ENCODE results near the gene KDM2A. TPM values are rescaled to one million over a fixed set of nuclear protein-coding genes. Genes with fewer than 3 reads are reported as not detected.
"Not testable (repeated sequence)": the region's sequence is repeated elsewhere in the genome, so short reads cannot be mapped to it uniquely, and the experiment has no call there.

Gene KDM2A
- total RNA-seq, 2 experiments from 2014 or later, result 87.1 to 95.9 TPM

DNA sequence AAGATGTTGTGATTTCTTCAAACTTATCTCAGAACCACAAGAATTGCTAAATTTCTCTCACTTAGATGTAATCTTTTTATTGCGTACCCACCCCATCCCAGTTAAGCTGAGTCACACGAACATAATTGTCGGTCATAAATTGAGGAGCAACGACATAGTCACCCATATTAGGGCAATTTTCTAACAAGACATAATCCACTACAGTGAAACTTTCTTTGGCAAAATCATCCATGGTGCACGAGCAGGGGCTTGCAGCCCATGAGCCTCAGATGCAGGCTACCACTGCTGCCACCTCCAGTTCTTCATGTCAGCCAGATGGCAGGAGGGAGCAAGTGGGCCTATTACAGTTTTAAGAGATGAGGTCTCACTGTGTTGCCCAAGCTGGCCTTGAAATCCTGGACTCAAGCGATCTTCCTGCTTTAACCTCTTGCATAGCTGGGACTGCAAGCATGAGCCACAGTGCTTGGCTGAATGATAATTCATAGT lies 77.0 kb downstream of the KDM2A start:
- POLR2A ChIA-PET, result interaction anchor here (1.2 kb wide), 1 partner anchor 44 kb away, joined by 3 read pairs; no protein-coding TSS in a partner anchor
- CTCF ChIA-PET, result interaction anchor here (1.5 kb wide), 2 partner anchors 10 to 28 kb away, joined by 3 to 5 read pairs; no protein-coding TSS in a partner anchor
- Mint-ChIP-seq H3K4me1 (peaks cover 2% of the 10 kb centered on the region), H3K27me3 (no peaks in the 10 kb centered on the region), H3K36me3 (ENCODE audit: low read depth) (peaks cover 23% of the 10 kb centered on the region), H3K4me3 (no peak overlapping the region), H3K27ac (no peak overlapping the region), H3K9me3 (no peaks in the 10 kb centered on the region)
- no peak for DNase-seq

- no peak for DNase-seq
- peaks cover 27% of the 10 kb centered on the region for H3K36me3 Mint-ChIP-seq (ENCODE audit: low read depth)
- ChIA-PET CTCF (interaction anchor here (1.4 kb wide), 1 partner anchor 11 kb away, joined by 4 read pairs; no protein-coding TSS in a partner anchor), POLR2A (no interaction called here)
- peaks cover 2% of the 10 kb centered on the region for H3K4me1 Mint-ChIP-seq
- no peak overlapping the region for H3K27ac Mint-ChIP-seq
- H3K9me3 Mint-ChIP-seq, result no peaks in the 10 kb centered on the region
- H3K4me3 Mint-ChIP-seq, result no peak overlapping the region
- no peaks in the 10 kb centered on the region for H3K27me3 Mint-ChIP-seq
Measured at GRCh38 chr11:67197606-67198005, 78.5 kb downstream of the KDM2A start.

DNA sequence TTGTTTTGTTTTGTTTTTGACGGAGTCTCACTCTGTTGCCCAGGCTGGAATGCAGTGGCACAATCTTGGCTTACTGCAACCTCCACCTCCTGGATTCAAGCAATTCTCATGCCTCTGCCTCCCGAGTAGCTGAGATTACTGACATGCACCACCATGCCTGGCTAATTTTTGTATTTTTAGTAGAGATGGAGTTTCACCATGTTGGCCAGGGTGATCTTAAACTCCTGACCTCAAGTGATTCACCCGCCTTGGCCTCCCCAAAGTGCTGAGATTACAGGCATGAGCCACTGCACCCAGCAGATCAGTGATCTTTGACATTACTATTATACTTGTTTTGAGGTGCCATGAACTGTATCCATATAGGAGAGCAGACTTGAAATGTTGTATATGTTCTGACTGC lies 79.7 kb downstream of the KDM2A start:
- H3K4me3 Mint-ChIP-seq, H3K9me3 Mint-ChIP-seq, DNase-seq, H3K27me3 Mint-ChIP-seq, POLR2A ChIA-PET, H3K27ac Mint-ChIP-seq, CTCF ChIA-PET, H3K4me1 Mint-ChIP-seq: not testable (repeated sequence)
- H3K36me3 Mint-ChIP-seq (ENCODE audit: low read depth), result peaks cover 30% of the 10 kb centered on the region

GRCh38 chr11:67199751-67200150 lies 80.7 kb downstream of the KDM2A start:
- no peaks in the 10 kb centered on the region for H3K9me3 Mint-ChIP-seq
- peaks cover 24% of the 10 kb centered on the region for H3K36me3 Mint-ChIP-seq (ENCODE audit: low read depth)
- no peak overlapping the region for H3K4me3 Mint-ChIP-seq
- no peaks in the 10 kb centered on the region for H3K27me3 Mint-ChIP-seq
- H3K27ac Mint-ChIP-seq, result no peak overlapping the region
- CTCF ChIA-PET, result no interaction called here
- H3K4me1 Mint-ChIP-seq, result peaks cover 2% of the 10 kb centered on the region
- no peak for DNase-seq
- POLR2A ChIA-PET, result interaction anchor here (1.2 kb wide), 1 partner anchor 13 kb away, joined by 3 read pairs; no protein-coding TSS in a partner anchor

GRCh38 chr11:67202028-67202427 lies 83.0 kb downstream of the KDM2A start:
- no peaks in the 10 kb centered on the region for H3K27me3 Mint-ChIP-seq
- H3K4me1 Mint-ChIP-seq, result peaks cover 2% of the 10 kb centered on the region
- no peak overlapping the region for H3K27ac Mint-ChIP-seq
- POLR2A ChIA-PET, result no interaction called here
- DNase-seq, result no peak
- peaks cover 22% of the 10 kb centered on the region for H3K36me3 Mint-ChIP-seq (ENCODE audit: low read depth)
- no peaks in the 10 kb centered on the region for H3K9me3 Mint-ChIP-seq
- CTCF ChIA-PET, result interaction anchor here (0.6 kb wide), 1 partner anchor 154 kb away, joined by 3 read pairs; no protein-coding TSS in a partner anchor
- no peak overlapping the region for H3K4me3 Mint-ChIP-seq

DNA sequence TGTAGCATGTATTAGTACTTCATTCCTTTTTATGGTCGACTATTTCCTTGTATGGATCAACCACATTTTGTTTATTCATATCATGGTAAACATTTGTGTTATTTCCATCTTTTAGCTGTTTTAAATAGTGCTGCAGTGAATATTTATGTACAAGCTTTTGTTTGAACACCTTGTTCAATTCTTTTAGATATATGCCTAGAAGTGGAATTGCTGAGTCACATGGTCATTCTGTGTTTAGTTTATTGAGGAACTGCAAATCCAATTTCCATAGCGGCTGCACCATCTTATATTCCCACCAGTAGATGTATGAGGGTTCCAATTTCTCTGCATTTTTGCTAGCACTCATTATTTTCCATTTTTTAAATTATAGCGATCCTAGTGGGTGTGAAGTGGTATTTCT lies 85.8 kb downstream of the KDM2A start:
- no peak overlapping the region for H3K4me3 Mint-ChIP-seq
- CTCF ChIA-PET, result interaction anchor here (0.6 kb wide), 2 partner anchors 34 to 49 kb away, joined by 3 to 4 read pairs; no protein-coding TSS in a partner anchor
- no peaks in the 10 kb centered on the region for H3K27me3 Mint-ChIP-seq
- H3K27ac Mint-ChIP-seq, result no peak overlapping the region
- POLR2A ChIA-PET, result no interaction called here
- no peaks in the 10 kb centered on the region for H3K4me1 Mint-ChIP-seq
- no peak for DNase-seq
- no peaks in the 10 kb centered on the region for H3K9me3 Mint-ChIP-seq
- peaks cover 28% of the 10 kb centered on the region for H3K36me3 Mint-ChIP-seq (ENCODE audit: low read depth)

- H3K27ac Mint-ChIP-seq, CTCF ChIA-PET: not testable (repeated sequence)
Measured at GRCh38 chr11:67209222-67209621, 90.2 kb downstream of the KDM2A start.

DNA sequence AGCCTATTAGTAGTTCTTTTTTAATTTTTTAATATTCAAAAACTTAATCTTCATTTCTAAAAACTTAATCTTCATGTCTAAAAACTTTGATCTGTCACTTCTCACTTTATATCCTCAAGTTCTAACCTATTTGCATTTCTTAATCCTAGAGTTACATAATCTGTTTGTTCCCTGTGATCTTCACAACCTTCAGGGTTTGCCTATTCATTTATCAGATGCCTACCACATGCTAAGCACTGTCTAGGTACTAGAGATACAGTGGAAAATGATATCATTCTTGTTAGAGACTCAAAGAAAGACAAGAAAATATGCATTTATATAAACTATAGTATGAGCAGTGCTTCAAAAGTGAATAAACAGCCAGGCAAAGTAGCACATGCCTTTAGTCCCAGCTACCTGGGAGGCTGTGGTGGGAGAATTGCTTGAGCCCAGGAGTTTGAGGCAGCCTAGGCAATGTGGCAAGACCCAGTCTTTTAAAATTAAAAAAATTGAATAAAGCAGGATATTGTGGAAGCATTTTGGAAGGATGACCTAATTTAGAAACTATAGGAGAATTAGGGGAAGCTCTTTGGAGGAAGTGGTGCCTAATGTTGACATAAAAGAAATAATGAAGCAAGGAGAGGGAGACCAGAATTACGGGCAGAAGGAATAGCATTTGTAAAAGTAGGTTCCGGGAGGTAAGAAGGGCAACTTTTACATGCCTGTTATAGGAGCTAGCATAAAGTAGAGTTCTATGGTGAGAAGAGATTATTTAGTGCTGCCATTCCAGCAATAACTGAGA lies 92.8 kb downstream of the KDM2A start:
- no peaks in the 10 kb centered on the region for H3K4me1 Mint-ChIP-seq
- CTCF ChIA-PET, result interaction anchor here (0.5 kb wide), 1 partner anchor 21 kb away, joined by 3 read pairs; no protein-coding TSS in a partner anchor

More at GRCh38 chr11:67209222-67209621, 90.2 kb downstream of the KDM2A start:
- not testable (repeated sequence) for DNase-seq, H3K9me3 Mint-ChIP-seq, H3K27me3 Mint-ChIP-seq, H3K4me3 Mint-ChIP-seq, H3K4me1 Mint-ChIP-seq
- POLR2A ChIA-PET, result interaction anchor here (2.8 kb wide), 1 partner anchor 31 kb away, joined by 13 read pairs; no protein-coding TSS in a partner anchor
- peaks cover 39% of the 10 kb centered on the region for H3K36me3 Mint-ChIP-seq (ENCODE audit: low read depth)

GRCh38 chr11:67213178-67213621 lies 94.1 kb downstream of the KDM2A start:
- CTCF ChIA-PET, result interaction anchor here (0.5 to 0.6 kb wide), 2 partner anchors 10 to 156 kb away, joined by 3 read pairs; no protein-coding TSS in a partner anchor
- Mint-ChIP-seq H3K9me3 (no peaks in the 10 kb centered on the region), H3K36me3 (ENCODE audit: low read depth) (peaks cover 56% of the 10 kb centered on the region), H3K27ac (no peak overlapping the region), H3K27me3 (no peaks in the 10 kb centered on the region), H3K4me3 (no peak overlapping the region), H3K4me1 (peaks cover 2% of the 10 kb centered on the region)
- no peak for DNase-seq
- POLR2A ChIA-PET, result interaction anchor here (1.5 kb wide), 1 partner anchor 19 kb away, joined by 3 read pairs; no protein-coding TSS in a partner anchor

More for the DNA sequence above, 92.8 kb downstream of the KDM2A start:
- POLR2A ChIA-PET, result interaction anchor here (1.5 to 2.8 kb wide), 2 partner anchors 21 to 28 kb away, joined by 3 to 13 read pairs; no protein-coding TSS in a partner anchor
- Mint-ChIP-seq H3K27ac (no peak overlapping the region), H3K4me3 (no peak overlapping the region), H3K9me3 (no peaks in the 10 kb centered on the region), H3K36me3 (ENCODE audit: low read depth) (peaks cover 52% of the 10 kb centered on the region), H3K27me3 (no peaks in the 10 kb centered on the region)
- no peak for DNase-seq

GRCh38 chr11:67227726-67228125 lies 108.7 kb downstream of the KDM2A start:
- CTCF ChIA-PET, result interaction anchor here (0.8 kb wide), 1 partner anchor 118 kb away, joined by 3 read pairs; no protein-coding TSS in a partner anchor
- peaks cover 9% of the 10 kb centered on the region for H3K4me1 Mint-ChIP-seq
- no peak overlapping the region for H3K4me3 Mint-ChIP-seq
- H3K27ac Mint-ChIP-seq, result no peak overlapping the region
- DNase-seq, result no peak
- H3K27me3 Mint-ChIP-seq, result no peaks in the 10 kb centered on the region
- POLR2A ChIA-PET, result interaction anchor here (1.0 kb wide), 1 partner anchor 12 kb away, joined by 4 read pairs; no protein-coding TSS in a partner anchor
- H3K9me3 Mint-ChIP-seq, result no peaks in the 10 kb centered on the region
- peaks cover 37% of the 10 kb centered on the region for H3K36me3 Mint-ChIP-seq (ENCODE audit: low read depth)

DNA sequence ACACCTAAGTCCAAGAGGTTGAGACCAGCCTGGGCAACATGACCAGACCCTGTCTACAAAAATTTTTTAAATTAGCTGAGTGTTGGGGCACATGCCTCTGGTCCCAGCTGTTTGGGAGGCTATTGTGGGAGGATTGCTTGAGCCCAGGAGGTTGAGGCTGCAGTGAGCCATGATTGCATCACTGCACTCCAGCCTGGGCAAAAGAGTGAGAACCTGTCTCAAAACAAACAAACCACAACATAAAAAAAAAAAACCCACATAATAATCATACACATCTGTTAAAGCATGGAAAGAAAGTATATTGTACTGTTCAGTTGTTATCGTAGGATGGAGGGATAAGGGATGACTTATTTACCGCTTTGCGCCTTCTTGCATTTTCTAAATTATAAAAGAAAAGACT lies 111.3 kb downstream of the KDM2A start:
- ChIA-PET POLR2A (interaction anchor here (1.5 kb wide), 1 partner anchor 10 kb away, joined by 9 read pairs; no protein-coding TSS in a partner anchor), CTCF (interaction anchor here (0.6 kb wide), 1 partner anchor 61 kb away, joined by 4 read pairs; no protein-coding TSS in a partner anchor)
- peak overlapping the region; percentile 54 for H3K27ac Mint-ChIP-seq

DNA sequence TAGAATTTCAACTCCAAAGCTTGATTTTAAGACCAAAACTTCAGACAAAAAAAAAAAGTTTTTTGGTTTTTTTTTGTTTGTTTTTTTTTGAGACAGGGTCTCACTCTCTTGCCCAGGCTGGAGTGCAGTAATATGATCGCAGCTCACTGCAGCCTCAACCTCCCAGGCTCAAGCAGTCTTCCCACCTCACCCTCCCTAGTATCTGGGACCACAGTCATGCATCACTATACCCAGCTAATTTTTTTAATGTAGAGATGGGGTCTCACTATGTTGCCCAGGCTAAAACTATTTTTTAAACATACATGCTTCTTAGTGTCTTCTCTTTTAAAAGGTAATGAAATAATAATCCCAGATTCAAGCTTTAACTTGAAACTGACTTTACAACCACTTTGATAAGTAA lies 111.8 kb downstream of the KDM2A start:
- CTCF ChIA-PET, result interaction anchor here (0.6 kb wide), 1 partner anchor 61 kb away, joined by 4 read pairs; no protein-coding TSS in a partner anchor

More for the DNA sequence above, 111.3 kb downstream of the KDM2A start:
- Mint-ChIP-seq H3K4me1 (peaks cover 24% of the 10 kb centered on the region), H3K27me3 (no peaks in the 10 kb centered on the region), H3K4me3 (no peak overlapping the region), H3K9me3 (no peaks in the 10 kb centered on the region), H3K36me3 (ENCODE audit: low read depth) (peaks cover 39% of the 10 kb centered on the region)
- no peak for DNase-seq

More for the DNA sequence above, 111.8 kb downstream of the KDM2A start:
- no peak for DNase-seq
- POLR2A ChIA-PET, result interaction anchor here (1.5 kb wide), 1 partner anchor 9 kb away, joined by 9 read pairs; no protein-coding TSS in a partner anchor
- Mint-ChIP-seq H3K4me1 (peaks cover 26% of the 10 kb centered on the region), H3K36me3 (ENCODE audit: low read depth) (peaks cover 39% of the 10 kb centered on the region), H3K9me3 (no peaks in the 10 kb centered on the region), H3K4me3 (no peak overlapping the region), H3K27ac (no peak overlapping the region), H3K27me3 (no peaks in the 10 kb centered on the region)

Measured in activated CD4-positive, alpha-beta memory T cell treated with anti-CD3 and anti-CD28 coated beads, Interleukin-2, amount 10 ng/mL, durations not matched to agents 7 days and 5 days (primary cell).